A549 (cell line): ENCODE results near the gene ATP8B4.

Experiments
- CEBPB ChIP-seq, 2 experiments: fragments of >200 bp in 1 of 2; sonication (Bioruptor Twin) in 1 of 2; formaldehyde crosslinking in 1 of 2; IDR thresholded peaks; 2 replicates each; pipeline ENCODE4 v1.6.1; 2012 to 2016
- CTCF ChIP-seq: fragments of >200 bp; sonication (Bioruptor Twin); formaldehyde crosslinking; IDR thresholded peaks from 3 replicates; pipeline ENCODE4 v1.5.1; 2016
- EHMT2 ChIP-seq: fragments of 200-600 bp; sonication (generic); IDR thresholded peaks from 2 replicates; pipeline ENCODE4 v1.6.1; 2016; ENCODE audit warnings: antibody characterized with exemption, low read depth, mild to moderate bottlenecking, moderate library complexity
- ELK1 ChIP-seq: fragments of 150-350 bp; IDR thresholded peaks from 2 replicates; pipeline ENCODE4 v1.6.1; 2014; ENCODE audit warnings: low read depth, mild to moderate bottlenecking, low read length
- ESRRA ChIP-seq: fragments of 150-350 bp; IDR thresholded peaks from 2 replicates; pipeline ENCODE4 v1.6.1; 2014; ENCODE audit warnings: mild to moderate bottlenecking, low read length, borderline replicate concordance
- HOXB13 ChIP-seq: fragments of 250-450 bp; sonication (Bioruptor Pico); IDR thresholded peaks from 2 replicates; pipeline ENCODE4 v1.5.0; 2020; ENCODE audit warnings: low read depth, mild to moderate bottlenecking, moderate library complexity
- JUN ChIP-seq, 2 experiments: fragments of >200 bp; sonication (Bioruptor Twin); formaldehyde crosslinking; IDR thresholded peaks; 2 replicates in 1 of 2; 3 replicates in 1 of 2; pipeline ENCODE4 v1.6.1; 2016 to 2017
- MAFK ChIP-seq: fragments of 450-650 bp; IDR thresholded peaks from 2 replicates; pipeline ENCODE4 v1.6.1; 2014; ENCODE audit not compliant: partially characterized antibody
- MAX ChIP-seq: IDR thresholded peaks from 2 replicates; pipeline ENCODE4 v1.6.1; 2012
- PHF8 ChIP-seq: fragments of 200-600 bp; sonication (generic); IDR thresholded peaks from 2 replicates; pipeline ENCODE4 v1.6.1; 2016; ENCODE audit warnings: low read depth, mild to moderate bottlenecking, antibody characterized with exemption, moderate library complexity, borderline replicate concordance
- POLR2A ChIP-seq: IDR thresholded peaks from 2 replicates; pipeline ENCODE4 v1.6.1; 2012; ENCODE audit warnings: mild to moderate bottlenecking, low read length
- REST ChIP-seq: fragments of 200-600 bp; sonication (generic); IDR thresholded peaks from 2 replicates; pipeline ENCODE4 v1.6.1; 2016; ENCODE audit warnings: antibody characterized with exemption, mild to moderate bottlenecking, moderate library complexity
- SMC3 ChIP-seq: fragments of >200 bp; sonication (Bioruptor Twin); formaldehyde crosslinking; IDR thresholded peaks from 3 replicates; pipeline ENCODE4 v1.6.1; 2018; ENCODE audit warnings: inconsistent platforms
- SREBF2 ChIP-seq: fragments of 450-650 bp; IDR thresholded peaks from 2 replicates; pipeline ENCODE4 v1.6.1; 2014; ENCODE audit warnings: mild to moderate bottlenecking, moderate library complexity

GRCh38 chr15:50030456-50030855, 88.6 kb downstream of the ATP8B4 start:
- TF ChIP-seq REST (no peak), POLR2A (no peak), CTCF (no peak), JUN (IDR thresholded peaks at IDR 0.05) (no peak), SREBF2 (no peak), ELK1 (no peak), EHMT2 (no peak), MAFK (no peak), SMC3 (no peak), CEBPB (IDR thresholded peaks at IDR 0.05) (no peak), MAX (no peak), PHF8 (no peak), ESRRA (no peak), HOXB13 (no peak)
